ENCODE data around the gene DAP3. TPM values are rescaled to one million over a fixed set of nuclear protein-coding genes. Genes with fewer than 3 reads are reported as not detected.

DAP3 gene
- total and polyA plus RNA-seq, 10 of the 15 experiments (the other 5 are each of a cell fraction or from before 2014, with no cell fraction given): 60.0 to 223 (median 138) TPM

DNA sequence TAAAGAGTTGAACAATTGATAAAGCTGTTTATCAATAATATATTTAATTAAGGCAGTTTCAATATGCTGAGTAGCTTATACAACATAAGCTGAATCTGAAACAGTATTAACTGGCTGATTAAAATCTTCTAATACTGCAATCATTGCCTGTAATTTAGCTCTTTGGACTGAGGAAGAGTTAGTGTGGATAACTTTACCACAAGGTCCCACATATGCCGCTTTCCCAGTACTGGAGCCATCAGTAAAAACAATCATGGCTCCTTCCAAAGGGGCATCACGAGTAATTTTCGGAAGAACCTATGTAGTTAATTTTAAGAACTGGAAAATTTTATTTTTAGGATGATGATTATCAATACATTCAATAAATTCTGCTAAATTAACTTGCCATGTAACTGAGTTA lies 6.7 kb downstream of the DAP3 start (continued):
- TF ChIP-seq, protein P1, sequence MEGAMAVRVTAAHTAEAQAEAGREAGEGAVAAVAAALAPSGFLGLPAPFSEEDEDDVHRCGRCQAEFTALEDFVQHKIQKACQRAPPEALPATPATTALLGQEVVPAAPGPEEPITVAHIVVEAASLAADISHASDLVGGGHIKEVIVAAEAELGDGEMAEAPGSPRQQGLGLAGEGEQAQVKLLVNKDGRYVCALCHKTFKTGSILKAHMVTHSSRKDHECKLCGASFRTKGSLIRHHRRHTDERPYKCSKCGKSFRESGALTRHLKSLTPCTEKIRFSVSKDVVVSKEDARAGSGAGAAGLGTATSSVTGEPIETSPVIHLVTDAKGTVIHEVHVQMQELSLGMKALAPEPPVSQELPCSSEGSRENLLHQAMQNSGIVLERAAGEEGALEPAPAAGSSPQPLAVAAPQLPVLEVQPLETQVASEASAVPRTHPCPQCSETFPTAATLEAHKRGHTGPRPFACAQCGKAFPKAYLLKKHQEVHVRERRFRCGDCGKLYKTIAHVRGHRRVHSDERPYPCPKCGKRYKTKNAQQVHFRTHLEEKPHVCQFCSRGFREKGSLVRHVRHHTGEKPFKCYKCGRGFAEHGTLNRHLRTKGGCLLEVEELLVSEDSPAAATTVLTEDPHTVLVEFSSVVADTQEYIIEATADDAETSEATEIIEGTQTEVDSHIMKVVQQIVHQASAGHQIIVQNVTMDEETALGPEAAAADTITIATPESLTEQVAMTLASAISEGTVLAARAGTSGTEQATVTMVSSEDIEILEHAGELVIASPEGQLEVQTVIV (IDR thresholded peaks at IDR 0.05; ENCODE audit: borderline replicate concordance, partially characterized antibody): no peak
- TF ChIP-seq SMARCA5 (IDR thresholded peaks at IDR 0.05) (no peak), RBBP5 (conservative IDR thresholded peaks at IDR 0.05) (no peak), MTA3 (IDR thresholded peaks at IDR 0.05; ENCODE audit: borderline replicate concordance, low read length) (no peak)
- TF ChIP-seq, protein P2, sequence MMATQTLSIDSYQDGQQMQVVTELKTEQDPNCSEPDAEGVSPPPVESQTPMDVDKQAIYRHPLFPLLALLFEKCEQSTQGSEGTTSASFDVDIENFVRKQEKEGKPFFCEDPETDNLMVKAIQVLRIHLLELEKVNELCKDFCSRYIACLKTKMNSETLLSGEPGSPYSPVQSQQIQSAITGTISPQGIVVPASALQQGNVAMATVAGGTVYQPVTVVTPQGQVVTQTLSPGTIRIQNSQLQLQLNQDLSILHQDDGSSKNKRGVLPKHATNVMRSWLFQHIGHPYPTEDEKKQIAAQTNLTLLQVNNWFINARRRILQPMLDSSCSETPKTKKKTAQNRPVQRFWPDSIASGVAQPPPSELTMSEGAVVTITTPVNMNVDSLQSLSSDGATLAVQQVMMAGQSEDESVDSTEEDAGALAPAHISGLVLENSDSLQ (IDR thresholded peaks at IDR 0.05): no peak

DNA sequence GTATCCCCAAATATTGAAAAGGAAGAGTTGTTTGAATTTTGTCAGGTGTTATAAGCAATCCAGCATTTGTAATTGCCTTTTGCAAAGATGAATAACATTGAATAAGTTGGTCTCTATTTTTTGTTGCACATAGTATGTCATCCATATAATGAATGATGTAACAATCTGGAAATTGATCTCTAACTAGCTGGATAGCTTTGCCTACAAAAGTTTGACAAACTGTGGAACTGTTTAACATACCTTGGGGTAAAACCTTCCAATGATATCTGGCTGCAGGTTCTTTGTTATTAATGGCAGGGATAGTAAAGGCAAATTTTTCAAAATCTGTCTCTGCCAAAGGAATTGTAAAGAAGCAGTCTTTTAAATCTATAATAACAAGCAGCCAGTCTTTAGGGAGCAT lies 7.6 kb downstream of the DAP3 start:
- intact Hi-C loops (cut with micrococcal nuclease; ENCODE audit: unreplicated experiment) (no loop called here), in situ Hi-C loops (cut with MboI) (no loop called here)
- Histone ChIP-seq H3K4me1 (ENCODE audit: control insufficient read depth, insufficient read depth, low read length) (no peaks in the 10 kb centered on the region), H3K9me3 (replicated peaks; ENCODE audit: control insufficient read depth, insufficient read depth, low read length) (peaks cover 3% of the 10 kb centered on the region; the same call in 1 of the 3 replicates), H4K20me1 (ENCODE audit: control insufficient read depth, insufficient read depth) (no peaks in the 10 kb centered on the region), H3K9ac (ENCODE audit: control insufficient read depth, insufficient read depth, low read length) (no peak overlapping the region), H3K36me3 (ENCODE audit: control insufficient read depth in 2 of 2, insufficient read depth in 2 of 2, low read length in 1 of 2) (peaks cover 0 to 5% of the 10 kb centered on the region in 2 experiments; a peak in 1 of 4 replicates), H3K79me2 (ENCODE audit: control insufficient read depth, insufficient read depth, low read length) (peaks cover 67% of the 10 kb centered on the region), H3K4me3 (no peak overlapping the region), H2AFZ (ENCODE audit: control insufficient read depth, low read depth, low read length) (no peak overlapping the region), H3K4me2 (ENCODE audit: control insufficient read depth, insufficient read depth) (no peak overlapping the region), H3K27me3 (replicated peaks in 1 of 2; ENCODE audit: control insufficient read depth in 2 of 2, insufficient read depth in 2 of 2, low read length in 1 of 2) (no peaks in the 10 kb centered on the region), H3K27ac (ENCODE audit: control insufficient read depth, insufficient read depth) (no peak overlapping the region)
- RAD21 ChIA-PET (ENCODE audit: unreplicated experiment): no interaction called here
- CTCF ChIA-PET: interaction anchor here (0.7 kb wide), 1 partner anchor 519 kb away, joined by 3 read pairs; no protein-coding TSS in a partner anchor
- SMC1A ChIA-PET (ENCODE audit: uncharacterized antibody, unreplicated experiment): no interaction called here
- POLR2A ChIA-PET: no interaction called here
- DNase-seq (ENCODE audit: low read depth, low spot score) (no peak), ATAC-seq (no peak), FAIRE-seq (no peak)
- BruUV-seq (replicated peaks): no TSS peak
- no peak for TF ChIP-seq JUND (IDR thresholded peaks at IDR 0.05; ENCODE audit: low read depth, low read length)
- TF ChIP-seq JUNB (IDR thresholded peaks at IDR 0.05): no peak
- no peak for TF ChIP-seq SUPT20H (IDR thresholded peaks at IDR 0.05; ENCODE audit: borderline replicate concordance, control insufficient read depth, low read depth, low read length)
- no peak for TF ChIP-seq E2F4 (IDR thresholded peaks at IDR 0.05; ENCODE audit: low read depth, low read length)
- TF ChIP-seq RAD21 (IDR thresholded peaks at IDR 0.05; ENCODE audit: insufficient read depth, low read depth, low read length): no peak
- TF ChIP-seq, protein P3, sequence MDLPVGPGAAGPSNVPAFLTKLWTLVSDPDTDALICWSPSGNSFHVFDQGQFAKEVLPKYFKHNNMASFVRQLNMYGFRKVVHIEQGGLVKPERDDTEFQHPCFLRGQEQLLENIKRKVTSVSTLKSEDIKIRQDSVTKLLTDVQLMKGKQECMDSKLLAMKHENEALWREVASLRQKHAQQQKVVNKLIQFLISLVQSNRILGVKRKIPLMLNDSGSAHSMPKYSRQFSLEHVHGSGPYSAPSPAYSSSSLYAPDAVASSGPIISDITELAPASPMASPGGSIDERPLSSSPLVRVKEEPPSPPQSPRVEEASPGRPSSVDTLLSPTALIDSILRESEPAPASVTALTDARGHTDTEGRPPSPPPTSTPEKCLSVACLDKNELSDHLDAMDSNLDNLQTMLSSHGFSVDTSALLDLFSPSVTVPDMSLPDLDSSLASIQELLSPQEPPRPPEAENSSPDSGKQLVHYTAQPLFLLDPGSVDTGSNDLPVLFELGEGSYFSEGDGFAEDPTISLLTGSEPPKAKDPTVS (IDR thresholded peaks at IDR 0.05; ENCODE audit: low read depth, low read length): no peak
- TF ChIP-seq SP1 (IDR thresholded peaks at IDR 0.05; ENCODE audit: low read depth, low read length): no peak
- no peak for TF ChIP-seq YY1 (IDR thresholded peaks at IDR 0.05; ENCODE audit: low read depth, low read length)
- TF ChIP-seq, protein P4, sequence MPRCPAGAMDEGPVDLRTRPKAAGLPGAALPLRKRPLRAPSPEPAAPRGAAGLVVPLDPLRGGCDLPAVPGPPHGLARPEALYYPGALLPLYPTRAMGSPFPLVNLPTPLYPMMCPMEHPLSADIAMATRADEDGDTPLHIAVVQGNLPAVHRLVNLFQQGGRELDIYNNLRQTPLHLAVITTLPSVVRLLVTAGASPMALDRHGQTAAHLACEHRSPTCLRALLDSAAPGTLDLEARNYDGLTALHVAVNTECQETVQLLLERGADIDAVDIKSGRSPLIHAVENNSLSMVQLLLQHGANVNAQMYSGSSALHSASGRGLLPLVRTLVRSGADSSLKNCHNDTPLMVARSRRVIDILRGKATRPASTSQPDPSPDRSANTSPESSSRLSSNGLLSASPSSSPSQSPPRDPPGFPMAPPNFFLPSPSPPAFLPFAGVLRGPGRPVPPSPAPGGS (IDR thresholded peaks at IDR 0.05; ENCODE audit: borderline replicate concordance, insufficient read depth, low read depth, low read length, poor library complexity, severe bottlenecking): no peak
- TF ChIP-seq MXI1 (IDR thresholded peaks at IDR 0.05; ENCODE audit: low read depth, low read length): no peak
- no peak for TF ChIP-seq HDGF (IDR thresholded peaks at IDR 0.05)
- no peak for TF ChIP-seq SPI1 (IDR thresholded peaks at IDR 0.05; ENCODE audit: borderline replicate concordance, insufficient read depth, low read depth, low read length)

Measured in GM12878 (cell line).